GM21737 (cell line): ENCODE data around the gene WFDC1.

Source experiments
- ATAC-seq: cut with Tn5 transposase; IDR thresholded peaks from one replicate; pipeline ENCODE4 v1.9.1; 2021; ENCODE audit warnings: mild to moderate bottlenecking, moderate library complexity; ENCODE audit not compliant: unreplicated experiment

WFDC1 gene

DNA sequence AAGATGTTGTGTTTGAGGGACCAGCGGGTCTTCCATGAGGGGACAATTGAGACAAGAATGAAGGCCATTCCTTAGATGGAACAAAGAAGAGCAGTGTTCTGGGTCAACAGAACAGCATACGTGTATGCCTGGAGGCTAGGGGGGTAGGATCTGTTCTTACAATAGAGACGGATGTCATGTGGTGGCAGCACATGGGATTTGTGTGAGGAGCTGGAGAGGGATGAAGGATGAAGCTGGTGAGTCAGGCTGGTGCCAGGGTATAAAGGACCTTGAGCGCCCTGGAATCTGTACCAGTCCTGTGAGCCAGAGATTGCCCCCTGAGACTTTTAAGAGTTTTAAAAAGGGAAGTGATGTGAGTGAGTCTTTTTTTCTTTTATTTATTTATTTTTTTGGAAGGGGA is 22.8 kb upstream of the WFDC1 start:
- no peak for ATAC-seq

DNA sequence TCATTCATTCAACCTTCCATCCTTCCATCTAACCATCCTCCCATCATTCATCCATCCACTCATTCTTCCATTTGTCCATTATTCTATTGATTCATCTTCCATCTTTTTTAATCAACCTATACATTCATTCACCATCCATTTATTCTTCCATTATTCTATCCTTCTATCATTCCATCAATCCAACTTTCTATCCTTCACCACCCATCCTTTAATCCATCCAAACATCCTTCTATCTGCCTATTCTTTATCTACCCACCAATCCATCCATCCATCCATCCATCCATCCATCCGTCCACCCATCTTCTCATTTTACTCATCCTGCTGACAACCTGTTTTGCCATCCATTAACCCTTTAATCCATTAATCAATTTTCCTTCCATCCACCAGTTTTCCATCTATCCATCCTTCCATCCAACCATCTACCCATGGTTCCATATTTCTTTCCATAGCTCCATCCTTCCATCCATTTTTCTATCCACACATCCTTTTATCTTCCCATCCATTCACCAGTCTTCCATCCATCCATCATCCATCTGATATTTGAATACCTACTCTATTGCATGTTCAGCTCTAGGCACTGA is 21.8 kb upstream of the WFDC1 start:
- no peak for ATAC-seq

DNA sequence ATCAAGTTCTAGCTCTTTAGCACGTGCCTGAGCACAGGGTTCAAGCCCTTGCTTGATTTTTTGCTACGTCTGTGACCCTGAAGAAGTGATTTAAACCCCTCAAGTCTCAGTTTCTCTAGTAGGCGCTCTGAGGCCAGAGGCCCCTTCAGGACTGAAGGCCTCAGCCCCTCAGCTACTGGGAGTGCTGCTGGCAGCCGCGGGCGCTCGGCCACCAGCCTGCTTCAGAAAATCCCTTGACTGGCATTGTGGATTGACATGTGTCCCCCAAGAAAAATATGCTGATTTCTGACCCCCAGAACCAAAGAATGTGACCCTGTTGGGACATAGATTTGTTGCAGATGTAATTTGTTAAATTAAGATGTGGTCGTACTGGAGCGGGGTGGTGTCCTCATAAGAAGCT is 20.2 kb upstream of the WFDC1 start:
- ATAC-seq: no peak

DNA sequence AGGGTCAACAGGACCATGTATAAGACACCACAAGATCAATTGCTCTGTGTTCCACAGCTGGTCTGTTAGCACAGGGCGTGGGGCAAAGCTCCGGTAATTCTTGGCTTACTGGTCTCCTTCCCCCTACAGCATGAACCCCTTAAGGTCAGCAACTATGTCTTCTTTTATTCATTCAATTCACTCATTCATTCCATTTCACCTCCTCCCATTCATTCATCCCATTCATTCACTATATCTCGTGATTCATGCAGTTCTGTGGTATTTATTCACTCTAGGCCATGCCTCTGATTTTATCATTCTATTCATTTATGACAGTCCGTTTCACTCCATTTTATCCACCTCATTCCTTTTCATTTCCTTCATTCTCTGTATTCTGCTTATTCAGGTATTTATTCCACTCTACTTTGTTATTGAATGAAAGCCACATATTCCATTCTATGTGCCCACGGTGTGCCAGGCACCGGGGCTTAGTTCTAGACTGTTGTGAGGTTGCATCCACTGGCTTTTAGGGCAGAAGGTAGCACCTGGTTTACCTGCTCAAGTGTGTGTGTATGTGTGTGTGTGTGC is 19.0 kb upstream of the WFDC1 start:
- ATAC-seq: no peak

DNA sequence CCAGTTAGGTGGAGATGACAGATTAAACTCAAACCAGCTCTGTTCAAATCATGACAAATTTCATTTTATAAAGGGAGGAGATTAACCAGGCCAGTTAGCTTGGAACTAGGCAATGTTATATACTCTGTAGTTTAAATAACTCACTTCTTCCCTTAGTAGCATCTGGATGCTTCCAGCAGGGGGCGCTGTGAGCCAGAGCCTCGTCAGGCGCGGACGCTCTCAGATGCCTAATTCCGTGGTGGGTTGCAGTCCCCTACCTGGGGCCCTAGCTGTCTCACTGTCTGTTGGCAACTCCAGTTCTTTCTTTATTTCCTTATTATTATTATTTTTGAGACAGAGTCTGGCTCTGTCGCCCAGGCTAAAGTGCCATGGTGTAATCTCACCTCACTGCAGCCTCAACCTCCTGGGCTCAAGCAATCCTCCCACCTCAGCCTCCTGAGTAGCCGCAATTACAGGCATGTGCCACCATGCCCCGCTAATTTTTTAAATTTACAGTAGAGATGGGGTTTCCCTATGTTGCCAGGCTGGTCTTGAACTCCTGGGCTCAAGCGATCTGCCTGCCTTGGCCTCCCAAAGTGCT is 17.3 kb upstream of the WFDC1 start:
- ATAC-seq: no peak

DNA sequence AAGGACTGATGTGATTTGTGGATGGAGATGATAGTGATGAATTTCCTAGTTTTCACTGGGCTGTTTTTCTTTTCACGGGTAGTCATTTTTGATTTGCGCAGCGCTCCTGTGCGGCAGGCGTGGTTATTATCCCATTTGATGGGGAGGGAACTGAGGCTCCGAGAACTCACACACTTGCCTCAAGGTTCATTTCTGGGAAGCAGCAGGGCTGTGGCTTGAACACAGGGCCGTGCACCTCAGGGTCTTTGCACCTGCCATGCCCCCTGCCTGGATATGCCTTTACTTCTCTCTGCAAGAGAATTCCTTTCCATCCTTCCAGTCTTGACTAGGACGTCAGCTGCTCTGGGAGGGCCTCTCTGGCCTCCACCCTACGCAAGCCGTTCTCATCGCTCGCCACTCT is 16.3 kb upstream of the WFDC1 start:
- ATAC-seq: no peak

DNA sequence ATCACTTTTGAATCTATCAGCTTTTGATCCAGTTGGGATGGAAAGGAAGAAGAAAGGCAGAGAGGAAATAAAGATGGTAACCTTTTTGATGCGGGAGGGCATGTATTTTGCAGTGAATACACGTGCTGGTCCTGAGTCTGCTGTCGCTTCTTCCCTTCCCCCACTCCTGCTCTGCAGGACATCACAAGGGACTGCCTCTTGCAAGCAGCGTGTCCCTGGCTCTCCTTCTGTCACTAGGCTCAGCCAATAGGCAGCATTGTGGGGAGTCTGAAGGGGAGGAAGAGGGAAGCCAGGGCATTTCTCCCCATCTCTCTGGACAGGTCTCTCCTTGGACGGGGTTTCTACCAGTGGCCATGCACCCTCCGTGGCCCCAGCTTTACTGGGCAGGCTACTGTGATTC is 15.7 kb upstream of the WFDC1 start:
- no peak for ATAC-seq

DNA sequence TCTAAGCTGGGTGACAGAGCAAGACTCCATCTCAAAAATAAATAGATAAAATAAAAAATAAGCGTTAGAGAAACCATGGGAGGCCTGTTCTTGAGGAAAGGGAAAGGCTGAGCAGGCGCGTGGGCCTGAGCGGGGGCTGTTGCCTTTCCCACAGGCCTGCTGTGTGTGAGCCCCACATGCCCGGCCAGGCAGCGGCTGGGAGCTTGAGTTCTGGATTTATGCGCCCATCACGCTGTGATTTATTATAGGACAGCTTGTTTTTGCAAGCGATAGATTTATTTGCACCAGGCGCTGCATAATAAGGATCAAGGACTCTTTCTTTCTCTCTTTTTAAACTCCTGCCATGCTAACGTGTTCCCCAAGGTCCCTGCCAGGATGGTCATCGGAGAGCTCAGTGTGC is 14.8 kb upstream of the WFDC1 start:
- no peak for ATAC-seq

DNA sequence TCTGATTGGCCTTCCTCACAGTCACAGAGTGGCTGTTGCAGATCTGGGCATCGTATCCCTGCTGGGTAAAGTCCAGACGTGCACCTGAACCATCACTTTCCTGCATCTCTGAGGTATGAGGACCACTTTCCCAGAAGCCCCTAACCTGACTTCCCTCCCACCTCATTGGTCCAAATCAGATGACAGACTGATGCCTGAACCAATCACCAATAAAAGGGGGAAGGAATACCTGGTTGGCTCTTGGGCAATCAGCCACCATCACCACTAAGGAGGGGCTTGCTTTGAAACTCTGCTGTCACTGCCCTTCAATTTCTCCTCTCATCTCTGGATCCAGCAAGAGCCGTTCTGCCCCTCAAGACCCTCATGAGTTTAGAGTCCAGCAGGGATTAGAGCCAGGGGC is 13.6 kb upstream of the WFDC1 start:
- ATAC-seq: no peak

DNA sequence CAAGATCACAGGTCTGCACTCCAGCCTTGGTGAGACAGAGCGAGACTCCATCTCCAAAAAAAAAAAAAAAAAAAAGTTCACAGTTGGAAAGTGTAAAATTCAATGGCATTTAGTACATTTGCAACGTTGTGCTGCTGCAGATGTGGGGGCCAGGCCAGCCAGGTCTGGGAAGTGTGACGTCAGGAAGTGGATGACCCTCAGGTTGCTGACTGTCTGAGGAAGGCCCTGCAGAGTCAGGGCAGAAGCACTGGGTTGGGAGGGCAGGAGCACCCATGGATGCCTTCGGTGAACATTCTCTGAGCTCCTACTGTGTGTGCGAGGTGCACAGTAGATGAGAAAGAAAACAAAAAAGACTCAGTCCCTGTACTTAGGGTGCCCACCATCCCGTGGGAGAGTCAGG is 12.1 kb upstream of the WFDC1 start:
- no peak for ATAC-seq

DNA sequence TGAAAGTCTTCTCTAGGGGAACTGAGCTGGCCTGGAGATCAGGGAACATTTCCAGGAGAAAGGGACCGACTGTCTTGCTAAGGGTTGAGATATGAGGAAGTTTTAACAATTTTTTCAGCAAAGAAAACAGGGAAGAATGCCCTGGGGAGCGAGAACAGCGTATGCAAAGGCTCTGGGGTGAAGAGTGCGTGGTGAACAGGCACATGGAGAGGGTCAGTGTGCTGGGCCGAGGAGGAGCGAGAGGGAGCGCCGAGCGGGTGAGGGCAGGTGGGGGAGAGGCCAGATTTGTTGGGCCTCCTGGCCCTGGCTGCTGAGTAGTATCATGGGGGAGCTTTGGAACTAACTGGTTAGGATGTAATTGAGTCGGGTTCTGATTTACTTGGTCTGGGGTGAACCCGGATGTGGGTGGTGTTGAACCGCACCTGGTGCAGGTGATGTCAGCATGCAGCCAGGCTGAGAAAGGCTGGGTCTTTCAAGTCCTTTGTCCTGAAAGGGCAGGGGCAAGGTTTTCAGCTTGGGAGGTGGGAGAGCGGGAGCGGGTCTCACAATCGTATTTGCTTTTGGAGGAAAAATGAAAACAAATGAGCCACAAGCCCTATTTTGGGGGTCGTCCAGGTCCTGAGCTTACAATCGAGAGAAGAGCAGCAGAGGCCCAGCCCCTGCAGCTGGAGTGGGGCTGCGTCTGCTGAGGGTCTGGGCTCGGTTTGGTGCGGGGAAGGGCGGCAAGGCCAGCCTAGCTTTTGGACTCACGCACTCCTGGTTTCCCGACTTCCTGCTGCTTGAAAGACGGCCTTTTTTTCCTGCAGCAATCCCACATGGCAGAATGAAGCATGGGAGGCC is 11.1 kb upstream of the WFDC1 start:
- ATAC-seq: no peak

DNA sequence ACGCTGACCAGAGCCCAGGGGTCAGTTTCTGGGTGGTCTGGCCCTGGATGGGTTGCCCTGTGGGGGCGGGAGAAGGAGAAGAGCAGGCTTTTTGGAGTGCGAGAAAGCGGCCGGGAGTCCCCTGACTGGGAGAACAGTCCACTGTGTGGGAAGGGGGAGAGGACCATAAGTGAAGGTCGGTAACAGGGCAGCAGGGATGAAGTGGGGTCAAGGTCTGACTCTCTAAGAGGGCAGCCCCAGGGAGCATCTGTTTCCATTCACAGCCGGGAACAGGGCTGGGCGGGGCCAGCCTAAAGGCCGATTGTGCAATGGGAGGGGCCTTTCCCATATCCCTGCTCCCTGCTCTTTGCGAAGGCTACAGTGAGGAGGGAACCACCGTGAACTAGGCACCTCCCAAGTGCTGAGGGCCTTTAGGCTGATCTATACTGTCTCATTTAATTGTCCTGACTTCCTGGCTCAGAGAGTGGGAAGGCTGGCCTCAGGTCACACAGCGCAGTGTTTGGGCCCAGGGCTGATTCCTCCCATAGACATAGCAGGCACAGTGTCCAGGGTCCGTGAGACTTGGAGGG is 10.4 kb upstream of the WFDC1 start:
- no peak for ATAC-seq

DNA sequence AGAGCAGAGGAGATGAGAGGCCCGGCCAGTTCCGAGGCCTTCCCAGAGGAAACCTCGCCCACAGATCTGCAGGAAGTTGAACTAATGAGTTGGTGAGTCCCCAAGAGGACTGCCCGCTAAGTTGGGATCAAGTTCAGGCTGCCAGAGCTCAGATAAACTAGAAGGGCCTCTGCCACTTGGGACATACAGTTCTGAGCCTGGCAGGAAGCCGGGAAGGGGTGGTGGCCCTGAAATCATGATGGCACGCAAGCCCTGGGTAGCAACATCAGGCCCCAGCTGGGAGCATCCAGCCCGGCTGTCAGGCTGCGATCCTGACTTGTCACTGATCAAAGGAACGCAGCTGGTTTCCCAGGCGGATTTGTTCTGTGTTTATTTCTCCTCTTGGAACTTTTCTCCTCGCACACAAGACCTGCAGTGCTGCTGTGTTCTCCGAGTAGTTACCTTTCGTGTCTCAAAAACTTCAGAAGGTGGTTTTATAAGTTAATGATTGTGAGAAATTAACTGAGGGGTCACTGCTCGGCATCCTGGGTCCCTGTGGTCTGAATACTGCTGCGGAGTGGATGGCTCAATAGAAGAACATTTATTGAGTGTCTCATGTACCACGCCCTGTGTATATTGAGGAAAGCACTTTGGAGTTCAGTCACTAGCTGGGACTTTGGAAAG is 8.0 kb upstream of the WFDC1 start:
- no peak for ATAC-seq

DNA sequence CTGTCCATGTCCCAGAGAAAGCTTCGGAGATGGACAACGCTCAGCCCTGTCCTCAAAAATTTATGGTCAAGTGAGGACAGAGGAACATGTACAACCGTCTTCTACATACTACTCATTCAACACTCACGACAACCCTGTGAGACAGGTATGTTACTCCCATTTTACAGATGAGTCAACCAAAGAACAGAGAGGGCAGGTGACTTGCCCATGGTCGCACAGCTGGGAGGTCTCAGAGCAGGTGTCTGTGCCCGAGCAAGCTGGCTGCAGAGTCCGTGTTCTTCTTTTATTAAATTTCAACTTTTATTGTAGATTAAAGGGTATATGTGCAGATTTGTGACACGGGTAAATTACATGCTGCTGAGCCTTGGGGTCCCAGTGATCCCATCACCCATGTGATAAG is 5.8 kb upstream of the WFDC1 start:
- no peak for ATAC-seq

DNA sequence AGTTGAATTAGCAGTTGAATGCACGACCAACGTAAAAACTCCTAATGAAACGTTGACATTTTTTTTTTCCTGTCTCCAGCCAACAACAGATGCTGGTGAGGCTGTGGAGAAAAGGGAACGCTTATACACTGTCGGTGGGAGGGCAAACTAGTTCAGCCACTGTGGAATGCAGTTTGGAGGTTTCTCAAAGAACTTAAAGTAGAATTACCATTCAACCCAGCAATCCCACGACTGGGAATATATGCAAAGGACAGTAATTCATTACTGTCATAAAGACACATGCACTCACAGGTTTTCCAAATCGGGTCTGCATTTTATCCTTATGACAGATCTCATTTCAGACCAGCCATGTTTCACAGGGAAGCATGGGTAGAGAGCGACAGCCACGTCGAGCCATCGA is 3.5 kb upstream of the WFDC1 start:
- no peak for ATAC-seq

DNA sequence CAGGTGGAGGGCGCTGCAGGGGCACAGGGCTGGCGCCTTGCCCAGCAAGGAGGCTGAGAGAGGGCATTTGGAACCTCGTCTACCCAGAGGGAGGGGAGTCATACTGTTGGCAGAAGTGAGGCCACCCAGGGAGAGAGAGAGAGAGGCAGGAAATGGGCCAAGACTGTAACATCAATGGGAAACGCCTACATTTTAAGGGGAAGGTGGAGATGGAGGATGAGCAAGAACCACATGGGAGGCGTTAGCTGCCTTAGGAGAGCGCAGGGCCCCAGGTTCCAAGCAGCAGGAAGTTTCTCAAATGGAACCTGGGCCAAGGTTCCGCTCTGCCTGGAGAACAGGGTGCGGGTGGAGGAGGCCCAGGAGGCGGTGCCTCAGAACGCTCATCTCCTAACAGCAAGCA is 2.7 kb upstream of the WFDC1 start:
- ATAC-seq: no peak

DNA sequence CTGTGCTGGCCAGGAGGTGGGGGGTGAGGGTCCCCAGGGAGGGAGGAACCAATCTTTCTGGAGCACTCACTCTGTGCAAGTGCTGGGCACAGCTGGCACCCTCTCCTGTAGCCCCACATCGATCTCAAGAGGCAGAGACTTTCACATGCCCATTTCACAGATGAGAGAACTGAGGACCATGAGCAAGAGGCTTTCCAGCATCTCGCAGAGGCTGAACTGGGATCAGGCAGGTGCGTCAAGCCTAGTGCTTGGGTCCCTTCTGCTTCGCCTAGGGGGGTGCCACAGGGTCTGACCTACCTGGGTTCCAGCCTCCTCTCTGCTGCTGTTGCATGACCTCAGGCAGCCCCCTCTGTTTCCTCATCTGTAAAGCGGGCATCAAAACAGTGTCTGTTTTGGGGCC is 1.3 kb upstream of the WFDC1 start:
- no peak for ATAC-seq

DNA sequence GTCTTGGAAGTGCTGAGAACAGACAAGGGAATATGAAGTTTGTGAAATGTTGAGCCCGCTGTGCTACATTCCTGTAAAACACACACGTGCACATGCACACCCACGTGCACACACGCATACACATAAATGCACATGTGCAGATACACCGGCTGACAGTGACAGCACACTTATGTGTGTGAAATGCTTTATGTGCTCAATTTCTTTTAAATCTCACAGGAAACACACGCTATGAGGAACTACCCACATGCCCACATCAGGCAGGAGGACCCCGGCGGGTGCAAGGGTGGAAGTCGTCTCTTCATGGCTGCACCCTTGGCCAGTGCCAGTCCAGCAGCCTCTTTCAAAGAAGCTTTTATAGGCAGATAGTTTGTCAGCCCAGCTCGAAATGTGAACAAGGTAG is 561 bp upstream of the WFDC1 start:
- no peak for ATAC-seq

DNA sequence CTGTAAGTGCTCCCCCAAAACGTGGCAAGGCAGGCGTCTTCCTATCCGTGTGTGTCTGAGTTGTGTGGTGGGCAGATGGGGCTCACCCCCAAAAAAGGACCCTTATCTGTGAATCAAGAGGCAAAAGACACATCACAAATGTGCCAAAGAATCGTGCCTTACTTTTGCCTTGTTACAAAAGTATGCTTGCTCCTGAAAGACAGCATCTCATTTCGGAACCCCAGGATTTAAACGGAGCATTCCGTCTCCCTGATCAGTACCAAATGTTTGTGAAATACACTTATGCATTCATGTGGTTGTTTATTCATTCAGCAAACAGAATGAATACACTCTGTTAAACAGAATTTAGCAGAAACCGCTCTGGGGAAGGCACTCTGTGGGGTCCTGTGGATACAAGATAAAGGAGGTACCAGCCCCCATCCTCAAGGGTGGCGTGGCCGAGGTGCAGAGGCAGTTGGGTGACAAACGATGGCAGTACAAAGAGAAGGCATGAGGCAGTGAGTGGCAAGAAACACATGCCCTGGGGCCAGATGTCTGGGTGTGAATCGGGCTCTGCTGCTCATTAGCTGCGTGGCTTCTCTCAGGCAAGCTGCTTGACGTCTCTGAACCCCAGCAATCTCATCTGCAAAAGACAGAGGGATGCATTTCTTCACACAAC is 654 bp downstream of the WFDC1 start:
- no peak for ATAC-seq

DNA sequence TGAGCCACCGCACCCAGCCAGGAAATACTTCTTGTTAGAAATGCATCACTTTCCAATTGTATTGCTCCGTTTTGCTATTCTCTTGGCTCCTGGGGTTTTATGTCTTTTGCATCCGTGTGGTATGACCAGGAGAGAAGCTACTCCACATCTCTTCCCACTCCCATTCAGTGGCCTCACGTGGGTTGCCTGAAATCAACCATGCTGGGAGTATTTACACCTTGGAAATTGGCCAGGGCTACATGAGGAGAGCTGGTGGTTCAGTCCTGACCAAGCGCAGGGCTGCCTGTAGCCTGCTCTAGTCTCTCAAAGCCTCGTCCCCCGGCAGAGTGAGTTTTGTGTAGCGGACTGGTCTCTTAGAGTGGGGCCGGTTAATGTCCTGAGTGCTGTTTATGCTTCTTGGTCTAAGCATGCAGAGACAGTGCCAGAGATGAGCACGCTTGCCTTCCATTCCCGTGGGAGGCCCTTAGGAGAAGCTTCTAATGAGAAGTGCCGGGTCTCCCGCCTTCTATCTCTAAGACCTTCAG is 3.8 kb downstream of the WFDC1 start:
- ATAC-seq: no peak
